Central memory CD4-positive, alpha-beta T cell (primary cell): Measurements from ENCODE around the gene LEKR1.
"Not testable (repeated sequence)": the region's sequence is repeated elsewhere in the genome, so short reads cannot be mapped to it uniquely, and the experiment has no call there.

Experiments used
- DNase-seq: peaks from one replicate; pipeline ENCODE4 v3.0.0; 2022

Gene LEKR1

GRCh38 chr3:156808025-156808424 is 18.1 kb upstream of the LEKR1 start:
- DNase-seq, result no peak

- no peak for DNase-seq
Observed at GRCh38 chr3:156811089-156811862, 14.9 kb upstream of the LEKR1 start.

GRCh38 chr3:156812521-156813335 is 13.4 kb upstream of the LEKR1 start:
- no peak for DNase-seq

- no peak for DNase-seq
Observed at GRCh38 chr3:156814295-156814694, 11.9 kb upstream of the LEKR1 start.

- DNase-seq, result peak; percentile 24
Observed at GRCh38 chr3:156816091-156816793, 9.9 kb upstream of the LEKR1 start.

GRCh38 chr3:156816794-156817645 is 9.1 kb upstream of the LEKR1 start:
- peak; percentile 84 for DNase-seq

GRCh38 chr3:156817646-156818272 is 8.4 kb upstream of the LEKR1 start:
- DNase-seq, result no peak

- DNase-seq, result no peak
Observed at GRCh38 chr3:156818273-156818651, 7.9 kb upstream of the LEKR1 start.

GRCh38 chr3:156818890-156819289 is 7.3 kb upstream of the LEKR1 start:
- DNase-seq, result no peak

GRCh38 chr3:156819842-156820691 is 6.1 kb upstream of the LEKR1 start:
- DNase-seq, result no peak

- DNase-seq, result no peak
Observed at GRCh38 chr3:156820692-156821080, 5.5 kb upstream of the LEKR1 start.

- DNase-seq, result not testable (repeated sequence)
Observed at GRCh38 chr3:156822626-156823260, 3.4 kb upstream of the LEKR1 start.

- DNase-seq, result no peak
Observed at GRCh38 chr3:156825795-156826143, 384 bp upstream of the LEKR1 start.

GRCh38 chr3:156826896-156827882 is 1.0 kb downstream of the LEKR1 start:
- no peak for DNase-seq

- DNase-seq, result no peak
Observed at GRCh38 chr3:156831006-156831405, 4.9 kb downstream of the LEKR1 start.

- DNase-seq, result no peak
Observed at GRCh38 chr3:156834435-156834834, 8.3 kb downstream of the LEKR1 start.

GRCh38 chr3:156834962-156835535 is 8.9 kb downstream of the LEKR1 start:
- DNase-seq, result no peak

- no peak for DNase-seq
Observed at GRCh38 chr3:156836701-156837100, 10.5 kb downstream of the LEKR1 start.

GRCh38 chr3:156837115-156837514 is 11.0 kb downstream of the LEKR1 start:
- no peak for DNase-seq
